Muscle of arm (tissue), 12 donors: Measurements from ENCODE around the gene DBNDD1. TPM values are rescaled to one million over a fixed set of nuclear protein-coding genes. Genes with fewer than 3 reads are reported as not detected.
"Not testable (repeated sequence)": the region's sequence is repeated elsewhere in the genome, so short reads cannot be mapped to it uniquely, and the experiment has no call there.

Experiments
- DNase-seq: peaks from one replicate; pipeline ENCODE4 v3.0.0-alpha.2; 2013
- polyA plus RNA-seq, 12 donors: library from polyadenylated mRNA; unstranded; fragments of 120-200 nt; gene quantifications; one replicate each; pipeline ENCODE4 v1.2.1, GENCODE V29; 2013; ENCODE audit not compliant: insufficient read length in 12 of 12

Gene DBNDD1
- polyA plus RNA-seq, 12 donors, result 5.1 to 13.4 (median 8.9) TPM; not detected in 1

- DNase-seq, result no peak
Measured at GRCh38 chr16:89993971-89994370, 25.3 kb downstream of the DBNDD1 start.

- DNase-seq, result no peak
Measured at GRCh38 chr16:89993377-89993776, 25.9 kb downstream of the DBNDD1 start.

DNA sequence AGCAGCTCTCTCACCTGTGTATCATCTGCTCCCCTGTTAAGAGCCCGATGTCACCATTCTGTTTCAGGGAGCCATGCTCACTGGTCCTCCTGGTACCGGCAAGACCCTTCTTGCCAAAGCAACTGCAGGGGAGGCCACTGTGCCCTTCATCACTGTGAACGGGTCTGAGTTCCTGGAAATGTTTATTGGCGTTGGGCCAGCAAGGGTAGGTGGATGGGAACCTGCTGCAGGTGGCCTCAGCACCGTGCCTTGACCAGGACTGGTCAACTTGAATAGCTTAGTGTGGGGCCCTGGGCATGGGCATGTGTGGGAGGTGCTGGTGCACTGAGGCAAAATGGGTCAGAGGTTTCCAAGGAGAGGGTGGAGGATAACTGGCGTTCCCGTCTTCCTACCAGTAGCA is 28.5 kb downstream of the DBNDD1 start:
- DNase-seq, result no peak

GRCh38 chr16:89988951-89989350 is 30.3 kb downstream of the DBNDD1 start:
- no peak for DNase-seq

- no peak for DNase-seq
Measured at GRCh38 chr16:89987169-89987568, 32.1 kb downstream of the DBNDD1 start.

DNA sequence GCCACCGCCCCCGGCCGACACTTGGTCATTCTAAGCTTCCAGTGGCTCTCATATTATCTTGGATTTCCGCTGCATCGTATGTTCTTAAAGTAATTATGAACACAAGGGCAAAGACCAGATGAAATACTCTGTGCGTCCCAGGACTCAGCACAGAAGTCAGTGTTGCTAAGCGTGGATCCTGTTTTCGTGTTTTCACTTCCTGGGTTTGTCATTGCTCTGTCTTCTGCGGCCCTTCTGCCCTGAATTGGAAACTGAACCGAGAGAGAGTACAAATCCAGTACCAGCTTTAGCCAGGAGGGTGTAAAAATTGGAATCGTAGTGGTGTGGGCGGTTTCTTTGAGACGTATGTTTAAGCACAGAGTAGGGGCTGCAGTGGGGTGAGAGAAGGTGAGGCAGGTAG is 32.7 kb downstream of the DBNDD1 start:
- DNase-seq, result no peak

GRCh38 chr16:89985219-89985618 is 34.0 kb downstream of the DBNDD1 start:
- no peak for DNase-seq

GRCh38 chr16:89984216-89984615 is 35.0 kb downstream of the DBNDD1 start:
- DNase-seq, result no peak

- no peak for DNase-seq
Measured at GRCh38 chr16:89983536-89983935, 35.7 kb downstream of the DBNDD1 start.

DNA sequence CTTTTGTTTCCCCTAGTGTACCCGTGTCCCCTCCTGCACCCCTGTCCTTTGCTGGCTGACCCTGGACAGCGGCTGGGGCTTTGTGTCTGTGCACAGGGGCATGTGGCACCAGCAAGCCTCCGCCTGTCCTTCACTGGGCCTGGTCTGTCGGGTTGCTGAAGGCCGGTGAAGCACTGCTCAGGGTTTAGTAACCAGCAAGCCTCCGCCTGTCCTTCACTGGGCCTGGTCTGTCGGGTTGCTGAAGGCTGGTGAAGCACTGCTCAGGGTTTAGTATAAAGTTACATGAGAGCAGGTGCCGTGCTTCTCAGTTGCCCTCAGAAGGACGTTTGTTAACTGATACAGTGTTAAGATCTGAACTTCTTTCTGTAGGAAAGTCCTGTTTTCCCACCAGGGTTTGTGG is 36.9 kb downstream of the DBNDD1 start:
- DNase-seq, result no peak

DNA sequence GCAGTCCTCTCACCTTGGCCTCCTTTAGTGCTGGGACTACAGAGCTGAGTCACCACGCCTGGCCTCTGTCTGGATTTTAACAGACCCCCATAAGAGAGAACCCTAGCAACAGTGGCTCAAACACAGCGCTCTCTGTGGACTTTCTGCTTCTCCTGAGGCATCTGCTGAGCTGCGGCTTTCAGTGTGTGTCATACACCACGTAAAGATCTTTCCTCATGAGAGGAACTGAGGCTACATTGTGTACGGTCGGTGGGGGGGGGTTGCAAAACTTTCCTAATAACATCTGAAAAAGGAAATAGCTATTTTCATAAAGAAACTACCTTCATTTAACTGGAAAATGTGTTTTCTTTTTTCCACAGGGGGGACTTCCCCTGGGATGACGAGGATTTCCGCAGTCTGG is 37.8 kb downstream of the DBNDD1 start:
- no peak for DNase-seq

DNA sequence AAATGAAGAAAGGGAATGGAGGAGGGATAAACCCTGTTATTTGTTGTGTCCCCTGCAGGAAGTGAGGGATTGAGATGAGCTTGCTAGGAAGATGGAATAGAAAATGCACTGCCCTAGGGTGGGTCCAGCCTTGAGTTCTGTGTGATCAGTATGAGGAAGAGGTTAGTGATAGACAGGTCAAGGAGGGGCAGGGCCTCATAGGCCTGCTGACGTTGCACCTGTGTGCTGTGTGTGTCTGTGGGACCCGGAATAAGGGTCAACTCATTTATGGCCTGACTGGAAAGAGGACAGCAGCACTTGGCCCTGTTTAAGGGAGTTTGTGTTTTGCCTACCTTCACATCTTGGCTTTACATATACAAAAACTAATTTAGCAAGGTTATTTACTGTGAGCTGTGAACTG is 44.4 kb downstream of the DBNDD1 start:
- no peak for DNase-seq

DNA sequence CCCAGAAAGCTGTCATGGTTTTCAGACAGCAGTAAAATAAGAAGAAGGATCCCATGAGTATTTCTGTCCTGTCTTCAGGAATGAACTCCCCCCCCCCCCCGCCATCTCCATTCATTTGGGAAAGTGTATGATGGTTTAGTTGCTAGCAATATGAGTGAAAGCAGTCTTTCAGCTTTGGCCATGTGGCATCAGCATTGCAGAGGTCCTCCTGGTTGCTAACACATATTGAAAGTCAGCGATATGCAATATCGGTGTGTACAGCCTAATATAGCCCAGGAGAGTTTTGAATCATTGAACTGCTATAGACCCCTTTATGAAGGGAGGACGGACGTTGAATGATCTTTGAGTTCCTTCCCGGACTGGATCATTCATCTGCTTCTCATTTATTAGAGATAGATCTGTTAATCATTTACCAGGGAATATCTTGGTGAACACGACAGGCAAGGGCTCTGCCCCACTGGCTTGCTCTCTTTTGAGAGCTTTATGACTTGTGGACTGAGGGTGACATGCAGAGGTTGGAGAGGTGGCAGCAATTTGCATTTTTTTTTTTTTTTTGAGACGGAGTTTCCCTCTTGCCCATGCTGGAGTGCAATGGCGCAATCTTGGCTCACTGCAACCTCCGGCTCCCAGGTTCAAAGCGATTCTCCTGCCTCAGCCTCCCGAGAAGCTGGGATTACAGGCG is 45.5 kb downstream of the DBNDD1 start:
- no peak for DNase-seq

DNA sequence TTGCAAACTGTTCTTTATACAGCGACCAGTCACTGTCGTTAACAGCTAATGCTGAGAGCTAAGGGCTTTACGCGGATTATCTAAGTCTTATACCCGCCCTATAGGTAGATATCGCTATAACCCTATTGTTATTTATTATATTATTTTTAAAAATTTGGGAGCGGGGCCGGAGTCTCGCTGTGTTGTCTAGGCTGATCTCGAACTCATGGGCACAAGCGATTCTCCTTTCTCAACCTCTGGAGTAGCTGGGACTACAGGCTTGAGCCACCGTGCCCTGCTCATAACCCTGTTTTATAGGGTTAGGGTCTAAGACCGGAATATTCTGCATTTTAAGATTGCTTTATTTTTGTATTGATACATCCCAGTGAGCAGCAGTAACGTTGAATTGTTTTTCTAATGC is 46.0 kb downstream of the DBNDD1 start:
- DNase-seq, result no peak

- DNase-seq, result peak; percentile 89
Measured at GRCh38 chr16:89972244-89973234, 46.7 kb downstream of the DBNDD1 start.

DNA sequence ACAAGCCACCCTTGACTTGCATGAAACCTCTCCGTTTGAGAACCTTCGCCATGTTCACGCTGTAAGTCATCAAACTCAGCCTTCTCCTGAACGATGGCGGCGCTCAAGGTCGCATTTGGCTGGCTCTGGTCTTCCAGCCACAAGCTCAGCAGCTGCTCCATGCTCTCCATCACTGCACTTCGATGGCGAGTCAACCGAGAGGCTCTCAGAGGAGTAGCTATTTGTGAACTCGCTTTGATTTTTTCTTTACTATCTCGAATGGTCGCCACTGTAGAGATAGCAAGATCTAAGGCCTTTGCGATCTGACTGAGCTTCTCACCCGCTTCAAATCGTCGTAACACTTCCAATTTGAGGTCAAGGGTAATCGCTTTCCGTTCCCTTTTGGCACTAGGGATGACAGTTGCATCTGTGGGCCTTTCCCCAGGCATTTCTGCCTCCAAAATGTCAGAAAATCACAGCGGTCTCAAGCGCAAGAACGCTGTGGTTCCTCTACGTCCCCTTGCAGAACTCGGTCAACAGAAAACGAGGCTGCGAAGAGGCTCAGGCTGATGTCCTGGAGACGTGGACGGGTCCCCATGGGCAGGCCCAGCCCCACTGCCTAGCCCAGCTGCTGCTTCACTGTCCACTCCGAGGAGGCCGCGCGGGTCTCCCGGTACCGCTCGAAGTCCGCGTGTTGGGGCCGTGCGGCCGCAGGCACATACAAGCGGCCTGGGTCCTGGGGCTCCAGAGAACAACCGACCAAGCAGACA is 47.6 kb downstream of the DBNDD1 start:
- no peak for DNase-seq

DNA sequence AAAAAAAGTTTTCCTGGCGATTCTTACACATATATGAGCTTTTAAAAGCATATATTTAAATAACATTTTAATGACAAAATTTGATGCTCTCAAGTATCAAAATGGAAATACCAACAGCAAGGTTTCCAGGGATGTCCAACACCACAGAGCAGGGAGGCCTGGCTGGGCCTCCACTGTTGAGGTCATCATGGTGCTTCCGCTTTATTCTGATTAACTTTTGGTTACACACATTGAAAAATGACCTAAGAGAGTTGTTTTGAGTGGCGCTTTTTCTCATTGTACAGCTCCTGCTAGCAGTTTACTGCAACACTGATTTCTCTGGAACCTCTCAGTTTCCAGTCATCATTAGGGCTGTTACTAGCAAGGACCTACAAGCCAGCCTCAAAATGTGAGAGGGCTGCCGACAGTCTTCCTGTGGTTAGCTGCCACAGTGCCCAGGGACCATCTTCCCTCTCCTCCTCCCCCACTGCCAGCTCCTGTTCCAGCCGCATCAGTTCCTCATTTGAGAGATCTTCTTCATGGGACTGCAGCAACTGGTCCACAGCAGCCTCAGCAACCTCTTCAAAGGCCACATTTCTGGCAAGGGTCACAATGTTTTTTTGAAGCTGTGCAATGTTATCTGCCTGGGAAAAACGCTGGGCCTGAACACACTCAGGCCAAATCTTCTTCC is 49.4 kb downstream of the DBNDD1 start:
- no peak for DNase-seq

DNA sequence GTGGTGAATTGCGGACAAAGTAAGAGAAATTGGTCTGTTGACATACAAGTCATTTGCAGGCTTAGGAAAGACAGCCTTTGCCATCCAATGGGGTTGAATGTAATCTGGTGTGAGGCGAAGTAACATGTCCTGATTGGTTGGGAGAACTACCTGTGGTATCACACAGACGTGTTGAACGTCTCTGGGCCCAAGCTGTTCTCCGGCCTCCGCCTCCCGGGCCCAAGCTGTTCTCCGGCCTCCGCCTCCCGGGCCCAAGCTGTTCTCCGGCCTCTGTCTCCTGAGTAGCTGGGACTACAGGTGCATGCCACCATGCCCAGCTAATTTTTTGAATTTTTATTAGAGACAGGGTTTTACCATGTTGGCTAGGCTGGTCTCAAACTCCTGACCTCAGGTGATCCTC is 51.2 kb downstream of the DBNDD1 start:
- not testable (repeated sequence) for DNase-seq

GRCh38 chr16:89967436-89967835 is 51.8 kb downstream of the DBNDD1 start:
- DNase-seq, result not testable (repeated sequence)

GRCh38 chr16:89966756-89967155 is 52.5 kb downstream of the DBNDD1 start:
- DNase-seq, result no peak

GRCh38 chr16:89965447-89966225 is 53.6 kb downstream of the DBNDD1 start:
- no peak for DNase-seq
